WTC11 (cell line): ENCODE data around the gene KATNBL1. TPM values are rescaled to one million over a fixed set of nuclear protein-coding genes. Genes with fewer than 3 reads are reported as not detected.

Experiments
- ATAC-seq: fragments of 200-7000 bp; cut with Tn5 transposase; 2 replicates; pipeline ENCODE4 v1.10.0; 2021; ENCODE audit warnings: mild to moderate bottlenecking, moderate library complexity
- CTCF ChIA-PET: fragments of 300-600 bp; sonication (Branson Sonifier 250); formaldehyde crosslinking; loops from one replicate; lab custom pipeline; 2021; ENCODE audit warnings: antibody characterized with exemption; lab: Charles Lee
- POLR2A ChIA-PET: fragments of 350-600 bp; sonication (Branson Sonifier 250); formaldehyde crosslinking; loops from one replicate; lab custom pipeline; 2021; ENCODE audit warnings: antibody characterized with exemption; lab: Charles Lee
- DNase-seq: peaks from one replicate; pipeline ENCODE4 v3.0.0; 2021; ENCODE audit warnings: low spot score
- H3K27ac Mint-ChIP-seq: 2 replicates; pipeline ENCODE4 v1.8.0; 2021; ENCODE audit warnings: mixed read lengths
- H3K27me3 Mint-ChIP-seq: 2 replicates; pipeline ENCODE4 v1.8.0; 2021; ENCODE audit warnings: low read depth, mild to moderate bottlenecking, moderate library complexity, mixed read lengths
- H3K36me3 Mint-ChIP-seq: 2 replicates; pipeline ENCODE4 v1.8.0; 2021; ENCODE audit warnings: mixed read lengths
- H3K4me1 Mint-ChIP-seq: 2 replicates; pipeline ENCODE4 v1.8.0; 2022; ENCODE audit warnings: mixed read lengths
- H3K4me3 Mint-ChIP-seq: 2 replicates; pipeline ENCODE4 v1.8.0; 2021; ENCODE audit warnings: mild to moderate bottlenecking, moderate library complexity, mixed read lengths
- H3K9me3 Mint-ChIP-seq: 2 replicates; pipeline ENCODE4 v1.8.0; 2021; ENCODE audit warnings: mixed read lengths
- FOXP1 ChIP-seq: sonication (generic); formaldehyde crosslinking; IDR thresholded peaks from 2 replicates; pipeline ENCODE4 v1.8.0; 2022; ENCODE audit warnings: missing genetic modification reagents, mild to moderate bottlenecking, moderate library complexity, borderline replicate concordance
- FOXP4 ChIP-seq: sonication (generic); formaldehyde crosslinking; IDR thresholded peaks from 2 replicates; pipeline ENCODE4 v1.8.0; 2022; ENCODE audit warnings: mild to moderate bottlenecking, missing genetic modification reagents
- IRF2 ChIP-seq: sonication (generic); formaldehyde crosslinking; IDR thresholded peaks from 2 replicates; pipeline ENCODE4 v1.8.0; 2022; ENCODE audit warnings: low read depth, missing genetic modification reagents, borderline replicate concordance
- JAZF1 ChIP-seq: fragments of 250-450 bp; sonication (Bioruptor Pico); IDR thresholded peaks from 2 replicates; pipeline ENCODE4 v1.9.0; 2021; ENCODE audit warnings: moderate library complexity, mild to moderate bottlenecking, inconsistent platforms
- KAT7 ChIP-seq: sonication (generic); formaldehyde crosslinking; IDR thresholded peaks from 2 replicates; pipeline ENCODE4 v1.8.1; 2023; ENCODE audit warnings: missing genetic modification reagents, mild to moderate bottlenecking, borderline replicate concordance
- MAX ChIP-seq: sonication (generic); formaldehyde crosslinking; IDR thresholded peaks from 2 replicates; pipeline ENCODE4 v1.8.0; 2022; ENCODE audit warnings: mild to moderate bottlenecking, missing genetic modification reagents
- MXD4 ChIP-seq: fragments of 250-450 bp; sonication (Bioruptor Pico); IDR thresholded peaks from 2 replicates; pipeline ENCODE4 v1.8.0; 2021; ENCODE audit warnings: mild to moderate bottlenecking, moderate library complexity, borderline replicate concordance
- OVOL2 ChIP-seq: fragments of 250-450 bp; sonication (Bioruptor Pico); IDR thresholded peaks from 2 replicates; pipeline ENCODE4 v1.9.0; 2021; ENCODE audit warnings: mild to moderate bottlenecking, borderline replicate concordance
- PRRX2 ChIP-seq: fragments of 250-450 bp; sonication (Bioruptor Pico); IDR thresholded peaks from 2 replicates; pipeline ENCODE4 v1.8.0; 2021; ENCODE audit warnings: mild to moderate bottlenecking
- SOX15 ChIP-seq: fragments of 250-450 bp; sonication (Bioruptor Pico); IDR thresholded peaks from 2 replicates; pipeline ENCODE4 v1.9.0; 2021; ENCODE audit warnings: mild to moderate bottlenecking
- SP1 ChIP-seq: sonication (generic); formaldehyde crosslinking; conservative IDR thresholded peaks from 2 replicates; pipeline ENCODE4 v1.8.1; 2022; ENCODE audit warnings: missing genetic modification reagents
- STAT6 ChIP-seq: sonication (generic); formaldehyde crosslinking; conservative IDR thresholded peaks from 2 replicates; pipeline ENCODE4 v1.8.1; 2023; ENCODE audit warnings: mild to moderate bottlenecking, low read depth, missing genetic modification reagents, moderate library complexity
- TP53 ChIP-seq: sonication (generic); formaldehyde crosslinking; IDR thresholded peaks from 2 replicates; pipeline ENCODE4 v1.8.1; 2023; ENCODE audit warnings: mild to moderate bottlenecking, missing genetic modification reagents
- ZNF512 ChIP-seq: sonication (generic); formaldehyde crosslinking; IDR thresholded peaks from 2 replicates; pipeline ENCODE4 v1.8.1; 2022; ENCODE audit warnings: missing genetic modification reagents, borderline replicate concordance
- total RNA-seq: library from RNA; stranded (reverse); gene quantifications from 3 replicates; pipeline ENCODE4 v1.2.3, GENCODE V29; 2021
- TF ChIP-seq, protein P1 (sequence below): sonication (generic); formaldehyde crosslinking; IDR thresholded peaks from 2 replicates; pipeline ENCODE4 v1.8.0; 2022; ENCODE audit warnings: mild to moderate bottlenecking, missing genetic modification reagents
- TF ChIP-seq, protein P2 (sequence below): fragments of 200-600 bp; IDR thresholded peaks from 2 replicates; pipeline ENCODE4 v1.8.0; 2022; ENCODE audit warnings: antibody characterized with exemption
- TF ChIP-seq, protein P3 (sequence below): fragments of 250-450 bp; sonication (Bioruptor Pico); IDR thresholded peaks from 2 replicates; pipeline ENCODE4 v2.1.2; 2022; ENCODE audit warnings: mild to moderate bottlenecking, moderate library complexity
- TF ChIP-seq, protein P4 (sequence below): fragments of 250-450 bp; sonication (Bioruptor Pico); conservative IDR thresholded peaks from 2 replicates; pipeline ENCODE4 v1.9.0; 2021; ENCODE audit warnings: mild to moderate bottlenecking

Gene KATNBL1
- total RNA-seq, 1 experiment from 2014 or later, result 45.8 TPM

- no peak overlapping the region for H3K27ac Mint-ChIP-seq
- ChIA-PET CTCF (interaction anchor here (1.6 kb wide), 1 partner anchor 12 kb away, joined by 4 read pairs; no protein-coding TSS in a partner anchor), POLR2A (no interaction called here)
- no peak overlapping the region for H3K4me3 Mint-ChIP-seq
- no peaks in the 10 kb centered on the region for H3K4me1 Mint-ChIP-seq
- ATAC-seq, result no peak
- H3K27me3 Mint-ChIP-seq, result no peaks in the 10 kb centered on the region
- H3K36me3 Mint-ChIP-seq, result peaks cover 3% of the 10 kb centered on the region; the same call in 1 of the 2 replicates
- DNase-seq, result no peak
- no peaks in the 10 kb centered on the region for H3K9me3 Mint-ChIP-seq
- TF ChIP-seq STAT6 (CRISPR knock-in tag) (no peak), JAZF1 (CRISPR knock-in tag) (no peak), FOXP1 (CRISPR knock-in tag) (no peak), MXD4 (no peak), IRF2 (no peak), SOX15 (no peak), SP1 (CRISPR knock-in tag) (no peak), PRRX2 (no peak), MAX (no peak), OVOL2 (no peak), TP53 (CRISPR knock-in tag) (no peak), ZNF512 (no peak), KAT7 (no peak), FOXP4 (CRISPR knock-in tag) (no peak)
- TF ChIP-seq, protein P1, sequence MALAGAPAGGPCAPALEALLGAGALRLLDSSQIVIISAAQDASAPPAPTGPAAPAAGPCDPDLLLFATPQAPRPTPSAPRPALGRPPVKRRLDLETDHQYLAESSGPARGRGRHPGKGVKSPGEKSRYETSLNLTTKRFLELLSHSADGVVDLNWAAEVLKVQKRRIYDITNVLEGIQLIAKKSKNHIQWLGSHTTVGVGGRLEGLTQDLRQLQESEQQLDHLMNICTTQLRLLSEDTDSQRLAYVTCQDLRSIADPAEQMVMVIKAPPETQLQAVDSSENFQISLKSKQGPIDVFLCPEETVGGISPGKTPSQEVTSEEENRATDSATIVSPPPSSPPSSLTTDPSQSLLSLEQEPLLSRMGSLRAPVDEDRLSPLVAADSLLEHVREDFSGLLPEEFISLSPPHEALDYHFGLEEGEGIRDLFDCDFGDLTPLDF (CRISPR knock-in tag), result no peak
- TF ChIP-seq, protein P2, sequence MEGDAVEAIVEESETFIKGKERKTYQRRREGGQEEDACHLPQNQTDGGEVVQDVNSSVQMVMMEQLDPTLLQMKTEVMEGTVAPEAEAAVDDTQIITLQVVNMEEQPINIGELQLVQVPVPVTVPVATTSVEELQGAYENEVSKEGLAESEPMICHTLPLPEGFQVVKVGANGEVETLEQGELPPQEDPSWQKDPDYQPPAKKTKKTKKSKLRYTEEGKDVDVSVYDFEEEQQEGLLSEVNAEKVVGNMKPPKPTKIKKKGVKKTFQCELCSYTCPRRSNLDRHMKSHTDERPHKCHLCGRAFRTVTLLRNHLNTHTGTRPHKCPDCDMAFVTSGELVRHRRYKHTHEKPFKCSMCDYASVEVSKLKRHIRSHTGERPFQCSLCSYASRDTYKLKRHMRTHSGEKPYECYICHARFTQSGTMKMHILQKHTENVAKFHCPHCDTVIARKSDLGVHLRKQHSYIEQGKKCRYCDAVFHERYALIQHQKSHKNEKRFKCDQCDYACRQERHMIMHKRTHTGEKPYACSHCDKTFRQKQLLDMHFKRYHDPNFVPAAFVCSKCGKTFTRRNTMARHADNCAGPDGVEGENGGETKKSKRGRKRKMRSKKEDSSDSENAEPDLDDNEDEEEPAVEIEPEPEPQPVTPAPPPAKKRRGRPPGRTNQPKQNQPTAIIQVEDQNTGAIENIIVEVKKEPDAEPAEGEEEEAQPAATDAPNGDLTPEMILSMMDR, result no peak
- TF ChIP-seq, protein P3, sequence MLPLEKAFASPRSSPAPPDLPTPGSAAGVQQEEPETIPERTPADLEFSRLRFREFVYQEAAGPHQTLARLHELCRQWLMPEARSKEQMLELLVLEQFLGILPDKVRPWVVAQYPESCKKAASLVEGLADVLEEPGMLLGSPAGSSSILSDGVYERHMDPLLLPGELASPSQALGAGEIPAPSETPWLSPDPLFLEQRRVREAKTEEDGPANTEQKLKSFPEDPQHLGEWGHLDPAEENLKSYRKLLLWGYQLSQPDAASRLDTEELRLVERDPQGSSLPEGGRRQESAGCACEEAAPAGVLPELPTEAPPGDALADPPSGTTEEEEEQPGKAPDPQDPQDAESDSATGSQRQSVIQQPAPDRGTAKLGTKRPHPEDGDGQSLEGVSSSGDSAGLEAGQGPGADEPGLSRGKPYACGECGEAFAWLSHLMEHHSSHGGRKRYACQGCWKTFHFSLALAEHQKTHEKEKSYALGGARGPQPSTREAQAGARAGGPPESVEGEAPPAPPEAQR (CRISPR knock-in tag), result no peak
- TF ChIP-seq, protein P4, sequence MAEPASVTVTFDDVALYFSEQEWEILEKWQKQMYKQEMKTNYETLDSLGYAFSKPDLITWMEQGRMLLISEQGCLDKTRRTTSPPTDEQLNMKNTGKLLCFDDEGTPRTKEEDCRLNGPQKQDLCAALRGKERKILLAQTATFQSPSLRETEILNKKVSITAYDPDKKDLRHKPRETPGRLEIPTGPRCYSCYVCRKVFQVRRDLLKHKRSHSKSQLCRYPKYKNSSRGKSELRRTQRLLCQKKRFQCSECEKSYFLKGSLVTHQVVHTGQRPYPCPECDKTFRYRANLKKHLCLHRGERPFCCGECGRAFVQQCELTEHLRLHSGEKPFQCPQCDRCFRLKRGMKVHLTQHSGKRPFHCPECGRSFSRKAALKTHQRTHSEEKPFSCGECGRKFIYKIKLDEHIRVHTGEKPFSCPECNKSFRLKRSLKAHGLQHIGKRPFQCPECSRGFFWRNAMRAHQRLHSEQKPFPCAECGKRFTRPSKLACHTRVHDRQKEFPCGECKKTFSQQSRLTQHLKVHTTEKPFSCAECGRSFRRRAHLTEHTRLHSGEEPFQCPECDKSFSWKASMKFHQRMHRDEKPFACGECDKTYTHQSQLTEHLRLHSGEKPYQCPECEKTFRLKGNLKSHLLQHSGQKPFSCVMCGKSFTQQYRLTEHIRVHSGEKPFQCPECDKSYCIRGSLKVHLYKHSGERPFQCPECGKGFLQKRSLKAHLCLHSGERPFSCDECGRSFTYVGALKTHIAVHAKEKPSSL (CRISPR knock-in tag), result no peak
Measured at GRCh38 chr15:34252545-34252944, 42.6 kb upstream of the KATNBL1 start.
